ENCODE measurements around the gene HYOU1. TPM values are rescaled to one million over a fixed set of nuclear protein-coding genes. Genes with fewer than 3 reads are reported as not detected.

HYOU1 gene
- total and polyA plus RNA-seq, 2 of the 8 experiments (the other 6 are each of a cell fraction or from before 2014, with no cell fraction given) = 239 to 295 TPM

DNA sequence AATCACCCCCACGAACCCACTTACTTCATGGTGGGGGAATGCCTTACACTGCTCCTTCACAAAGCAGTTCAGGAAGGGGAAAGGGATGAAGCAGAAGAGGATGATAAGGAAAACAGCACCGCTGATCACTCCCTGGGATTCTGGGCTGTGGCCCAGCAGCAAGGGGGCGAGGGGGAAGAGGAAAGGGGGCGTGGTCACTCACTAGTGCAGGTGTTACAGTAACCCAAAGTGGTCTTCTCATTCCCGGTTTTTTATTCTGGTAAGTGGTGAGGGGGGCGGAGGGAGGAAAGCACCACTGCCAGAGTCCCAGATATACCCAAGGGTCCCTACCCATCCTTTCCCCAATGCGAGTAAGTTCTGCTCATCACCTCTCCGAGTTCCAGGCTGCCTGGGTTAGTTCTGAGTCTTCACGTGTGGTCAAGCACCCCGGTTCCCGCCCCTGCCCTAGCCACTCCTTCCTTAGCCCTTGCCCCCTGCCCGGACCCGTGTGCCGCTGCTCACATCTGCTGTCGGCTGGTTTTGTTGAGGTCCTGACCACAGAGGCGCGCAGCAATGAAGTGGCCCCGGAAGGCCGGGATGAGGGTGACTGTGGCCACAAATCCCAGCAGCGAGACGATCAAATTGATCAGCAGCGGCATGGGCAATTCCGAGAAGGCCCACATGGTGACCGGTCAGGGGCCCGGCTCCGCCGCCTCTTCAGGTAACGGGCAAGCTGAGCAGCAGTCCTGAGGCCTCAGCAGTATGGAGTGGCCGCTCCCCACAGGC lies 44.2 kb upstream of the HYOU1 start:
- H3K56ac ChIP-seq (replicated peaks; ENCODE audit: insufficient read length, low read depth, low read length) = peak overlapping the region; percentile 35
- H3K4me2 ChIP-seq (ENCODE audit: insufficient read depth in 1 of 2, low read depth in 2 of 2, low read length in 2 of 2) = peak overlapping the region; percentile 92 to 98
- no peaks in the 10 kb centered on the region for H3K9me3 ChIP-seq (ENCODE audit: insufficient read depth in 2 of 2, low read depth in 1 of 2, low read length in 1 of 2)
- H3K23me2 ChIP-seq (ENCODE audit: low read depth, low read length) = peaks cover 17% of the 10 kb centered on the region
- H2AK5ac ChIP-seq (ENCODE audit: low read depth, low read length) = peak overlapping the region; percentile 99; the same call in 1 of the 2 replicates
- peak overlapping the region; percentile 60 for H4K8ac ChIP-seq (ENCODE audit: extremely low read depth, insufficient read depth, low read length)
- peaks cover 0 to 2% of the 10 kb centered on the region in 2 experiments for H4K20me1 ChIP-seq (replicated peaks in 1 of 2; ENCODE audit: control insufficient read depth in 1 of 2, insufficient read depth in 2 of 2, low read length in 2 of 2)
- FAIRE-seq (no peak), DNase-seq (ENCODE audit: low read depth in 1 of 2, low spot score in 2 of 2) (peak in 1 of 2 experiments; percentile 85)
- peaks cover 7% of the 10 kb centered on the region for H3K79me1 ChIP-seq (ENCODE audit: low read depth, low read length)
- peaks cover 3 to 15% (median 5%) of the 10 kb centered on the region in 4 experiments; a peak in 6 of 7 replicates for H3K4me1 ChIP-seq (replicated peaks in 1 of 4; ENCODE audit: control insufficient read depth in 3 of 4, insufficient read depth in 4 of 4, low read length in 3 of 4)
- H2BK15ac ChIP-seq (ENCODE audit: low read length) = no peak overlapping the region
- H2BK20ac ChIP-seq (ENCODE audit: low read length) = no peak overlapping the region
- H3K9ac ChIP-seq (replicated peaks in 1 of 4; ENCODE audit: extremely low read depth in 1 of 4, low read depth in 3 of 4, low read length in 3 of 4) = peak overlapping the region; percentile 71 to 92 (median 88)
- H2AFZ ChIP-seq (ENCODE audit: low read length) = no peak overlapping the region
- peak overlapping the region; percentile 99 for H3K27ac ChIP-seq (ENCODE audit: low read depth, low read length)
- H2BK5ac ChIP-seq (ENCODE audit: low read depth, low read length) = peak overlapping the region; percentile 96
- no peak overlapping the region; the same call in none of the 2 replicates for H2BK12ac ChIP-seq (ENCODE audit: low read depth, low read length)
- peak overlapping the region; percentile 69 for H4K91ac ChIP-seq (replicated peaks; ENCODE audit: insufficient read length, low read length)
- no peak overlapping the region for H3K18ac ChIP-seq (ENCODE audit: extremely low read depth, low read length)
- WGBS, 2 experiments (ENCODE audit: extremely low coverage in 1 of 2, insufficient coverage in 1 of 2, insufficient read length in 1 of 2, insufficient replicate concordance in 2 of 2, low coverage in 1 of 2, low lambda C conversion rate in 2 of 2, missing lambda C conversion rate in 1 of 2) = 2% methylated on average over 29 of the region's 29 CpGs; no CpG with 5 or more reads in 1 of the 2 experiments
- H3K27me3 ChIP-seq (replicated peaks in 1 of 4; ENCODE audit: control insufficient read depth in 3 of 4, extremely low read depth in 1 of 4, insufficient read depth in 3 of 4, low read length in 3 of 4) = no peaks in the 10 kb centered on the region
- H3K79me2 ChIP-seq (ENCODE audit: control insufficient read depth in 1 of 2, insufficient read depth in 2 of 2, low read length in 2 of 2) = peaks cover 0 to 12% of the 10 kb centered on the region in 2 experiments; a peak in 2 of 4 replicates
- H3K4me3 ChIP-seq (ENCODE audit: extremely low read depth in 1 of 4, insufficient read depth in 2 of 4, low read depth in 3 of 4, low read length in 4 of 4) = peak overlapping the region; percentile 66 to 97 (median 90)
- H4K5ac ChIP-seq (ENCODE audit: insufficient read length, low read depth, low read length) = peak overlapping the region; percentile 44
- no peak overlapping the region for H2BK120ac ChIP-seq (replicated peaks; ENCODE audit: low read depth, low read length)
- POLR2A ChIA-PET (ENCODE audit: partially characterized antibody) = interaction anchor here (0.9 to 2.1 kb wide), 17 partner anchors 8 to 275 kb away, joined by 3 to 17 read pairs (median 5); partner anchors contain the start of genes HINFP, RPS25, SLC37A4 and TRAPPC4
- no peak overlapping the region for H3K14ac ChIP-seq (ENCODE audit: insufficient read length)
- H3K23ac ChIP-seq (ENCODE audit: insufficient read length) = no peak overlapping the region
- peak overlapping the region; percentile 5 for H3K4ac ChIP-seq (replicated peaks; ENCODE audit: insufficient read length, low read depth, low read length)
- H3K36me3 ChIP-seq (ENCODE audit: control insufficient read depth in 2 of 4, insufficient read depth in 4 of 4, low read length in 3 of 4) = peaks cover 5 to 24% (median 16%) of the 10 kb centered on the region in 4 experiments; a peak in 6 of 8 replicates
- CTCF ChIA-PET (ENCODE audit: partially characterized antibody) = interaction anchor here (1.2 to 1.7 kb wide), 5 partner anchors 11 to 222 kb away, joined by 3 to 9 read pairs (median 4); no protein-coding TSS in a partner anchor
- TF ChIP-seq, protein P1, sequence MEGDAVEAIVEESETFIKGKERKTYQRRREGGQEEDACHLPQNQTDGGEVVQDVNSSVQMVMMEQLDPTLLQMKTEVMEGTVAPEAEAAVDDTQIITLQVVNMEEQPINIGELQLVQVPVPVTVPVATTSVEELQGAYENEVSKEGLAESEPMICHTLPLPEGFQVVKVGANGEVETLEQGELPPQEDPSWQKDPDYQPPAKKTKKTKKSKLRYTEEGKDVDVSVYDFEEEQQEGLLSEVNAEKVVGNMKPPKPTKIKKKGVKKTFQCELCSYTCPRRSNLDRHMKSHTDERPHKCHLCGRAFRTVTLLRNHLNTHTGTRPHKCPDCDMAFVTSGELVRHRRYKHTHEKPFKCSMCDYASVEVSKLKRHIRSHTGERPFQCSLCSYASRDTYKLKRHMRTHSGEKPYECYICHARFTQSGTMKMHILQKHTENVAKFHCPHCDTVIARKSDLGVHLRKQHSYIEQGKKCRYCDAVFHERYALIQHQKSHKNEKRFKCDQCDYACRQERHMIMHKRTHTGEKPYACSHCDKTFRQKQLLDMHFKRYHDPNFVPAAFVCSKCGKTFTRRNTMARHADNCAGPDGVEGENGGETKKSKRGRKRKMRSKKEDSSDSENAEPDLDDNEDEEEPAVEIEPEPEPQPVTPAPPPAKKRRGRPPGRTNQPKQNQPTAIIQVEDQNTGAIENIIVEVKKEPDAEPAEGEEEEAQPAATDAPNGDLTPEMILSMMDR (IDR thresholded peaks at IDR 0.05; ENCODE audit: control extremely low read depth in 1 of 3, insufficient read depth in 1 of 3, low read depth in 1 of 3, low read length in 3 of 3) = no peak
- no peak for TF ChIP-seq SIRT6 (IDR thresholded peaks at IDR 0.05; ENCODE audit: low read length)
- TF ChIP-seq BRCA1 (IDR thresholded peaks at IDR 0.05; ENCODE audit: low read depth, low read length) = no peak
- TF ChIP-seq, protein P2, sequence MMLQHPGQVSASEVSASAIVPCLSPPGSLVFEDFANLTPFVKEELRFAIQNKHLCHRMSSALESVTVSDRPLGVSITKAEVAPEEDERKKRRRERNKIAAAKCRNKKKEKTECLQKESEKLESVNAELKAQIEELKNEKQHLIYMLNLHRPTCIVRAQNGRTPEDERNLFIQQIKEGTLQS (IDR thresholded peaks at IDR 0.05; ENCODE audit: insufficient read depth, low read depth, low read length) = no peak
- no peak for TF ChIP-seq ASH2L (IDR thresholded peaks at IDR 0.05; ENCODE audit: low read length)
- TF ChIP-seq JUND (IDR thresholded peaks at IDR 0.05; ENCODE audit: low read length) = no peak
- TF ChIP-seq YY1 (IDR thresholded peaks at IDR 0.05; ENCODE audit: low read depth, low read length) = no peak
- TF ChIP-seq KDM4A (IDR thresholded peaks at IDR 0.05; ENCODE audit: low read depth, low read length, severe bottlenecking) = no peak

All from H1 (cell line).